ENCODE data around the gene EZR. TPM values are rescaled to one million over a fixed set of nuclear protein-coding genes. Genes with fewer than 3 reads are reported as not detected.

Gene EZR
- total RNA-seq, 3 donors from 2014 or later, result 315 to 327 (median 324) TPM

GRCh38 chr6:158816803-158817727 is 2.1 kb downstream of the EZR start:
- H3K27me3 Mint-ChIP-seq (ENCODE audit: low read depth), result no peaks in the 10 kb centered on the region
- no peak for ATAC-seq
- DNase-seq, result no peak
- peak overlapping the region; percentile 95 for H3K4me3 Mint-ChIP-seq
- peaks cover 5% of the 10 kb centered on the region for H3K9me3 Mint-ChIP-seq
- H3K36me3 Mint-ChIP-seq (ENCODE audit: insufficient read depth), result peaks cover 48% of the 10 kb centered on the region
- H3K4me1 Mint-ChIP-seq (ENCODE audit: low read depth), result peaks cover 52% of the 10 kb centered on the region

- Mint-ChIP-seq H3K9me3 (peaks cover 5% of the 10 kb centered on the region), H3K4me3 (peak overlapping the region; percentile 95), H3K4me1 (ENCODE audit: low read depth) (peaks cover 59% of the 10 kb centered on the region), H3K36me3 (ENCODE audit: insufficient read depth) (peaks cover 48% of the 10 kb centered on the region), H3K27me3 (ENCODE audit: low read depth) (no peaks in the 10 kb centered on the region)
- no peak for DNase-seq
- ATAC-seq, result peak in 1 of 2 donors; percentile 8
These were observed 2.8 kb downstream of the EZR start for GRCh38 chr6:158816329-158816728.

- peaks cover 5% of the 10 kb centered on the region for H3K9me3 Mint-ChIP-seq
- ATAC-seq (no peak), DNase-seq (no peak)
- H3K27me3 Mint-ChIP-seq (ENCODE audit: low read depth), result no peaks in the 10 kb centered on the region
- peaks cover 48% of the 10 kb centered on the region for H3K36me3 Mint-ChIP-seq (ENCODE audit: insufficient read depth)
- peaks cover 62% of the 10 kb centered on the region for H3K4me1 Mint-ChIP-seq (ENCODE audit: low read depth)
- peak overlapping the region; percentile 95 for H3K4me3 Mint-ChIP-seq
These were observed 3.3 kb downstream of the EZR start for GRCh38 chr6:158815907-158816306.

GRCh38 chr6:158815379-158815724 is 3.8 kb downstream of the EZR start:
- ATAC-seq (no peak), DNase-seq (no peak)
- H3K9me3 Mint-ChIP-seq, result peaks cover 5% of the 10 kb centered on the region
- H3K4me1 Mint-ChIP-seq (ENCODE audit: low read depth), result peaks cover 68% of the 10 kb centered on the region
- no peaks in the 10 kb centered on the region for H3K27me3 Mint-ChIP-seq (ENCODE audit: low read depth)
- H3K36me3 Mint-ChIP-seq (ENCODE audit: insufficient read depth), result peaks cover 50% of the 10 kb centered on the region
- peak overlapping the region; percentile 95 for H3K4me3 Mint-ChIP-seq

GRCh38 chr6:158813032-158813431 is 6.1 kb downstream of the EZR start:
- DNase-seq, result no peak
- H3K27me3 Mint-ChIP-seq (ENCODE audit: low read depth), result no peaks in the 10 kb centered on the region
- peaks cover 85% of the 10 kb centered on the region for H3K4me1 Mint-ChIP-seq (ENCODE audit: low read depth)
- peaks cover 71% of the 10 kb centered on the region for H3K36me3 Mint-ChIP-seq (ENCODE audit: insufficient read depth)
- H3K4me3 Mint-ChIP-seq, result peak overlapping the region; percentile 95
- no peak for ATAC-seq
- H3K9me3 Mint-ChIP-seq, result no peaks in the 10 kb centered on the region

GRCh38 chr6:158812611-158813010 is 6.6 kb downstream of the EZR start:
- H3K9me3 Mint-ChIP-seq, result no peaks in the 10 kb centered on the region
- peaks cover 74% of the 10 kb centered on the region for H3K36me3 Mint-ChIP-seq (ENCODE audit: insufficient read depth)
- DNase-seq, result no peak
- no peaks in the 10 kb centered on the region for H3K27me3 Mint-ChIP-seq (ENCODE audit: low read depth)
- peaks cover 90% of the 10 kb centered on the region for H3K4me1 Mint-ChIP-seq (ENCODE audit: low read depth)
- ATAC-seq, result no peak
- peak overlapping the region; percentile 95 for H3K4me3 Mint-ChIP-seq

- no peak for ATAC-seq
- Mint-ChIP-seq H3K36me3 (ENCODE audit: insufficient read depth) (peaks cover 77% of the 10 kb centered on the region), H3K27me3 (ENCODE audit: low read depth) (no peaks in the 10 kb centered on the region), H3K4me3 (peak overlapping the region; percentile 42), H3K9me3 (no peaks in the 10 kb centered on the region), H3K4me1 (ENCODE audit: low read depth) (peaks cover 99% of the 10 kb centered on the region)
- no peak for DNase-seq
These were observed 8.7 kb downstream of the EZR start for GRCh38 chr6:158810155-158811095.

- Mint-ChIP-seq H3K27me3 (ENCODE audit: low read depth) (no peaks in the 10 kb centered on the region), H3K4me3 (peak overlapping the region; percentile 68)
- no peak for DNase-seq
These were observed 10.1 kb downstream of the EZR start for GRCh38 chr6:158808941-158809678.

GRCh38 chr6:158808442-158808833 is 10.7 kb downstream of the EZR start:
- H3K27me3 Mint-ChIP-seq (ENCODE audit: low read depth), result no peaks in the 10 kb centered on the region
- H3K36me3 Mint-ChIP-seq (ENCODE audit: insufficient read depth), result peaks cover 63% of the 10 kb centered on the region
- H3K9me3 Mint-ChIP-seq, result no peaks in the 10 kb centered on the region
- DNase-seq (no peak), ATAC-seq (no peak)
- peaks cover 97% of the 10 kb centered on the region for H3K4me1 Mint-ChIP-seq (ENCODE audit: low read depth)
- H3K4me3 Mint-ChIP-seq, result peak overlapping the region; percentile 68

More at GRCh38 chr6:158808941-158809678, 10.1 kb downstream of the EZR start:
- peak; percentile 43 to 70 for ATAC-seq
- Mint-ChIP-seq H3K9me3 (no peaks in the 10 kb centered on the region), H3K36me3 (ENCODE audit: insufficient read depth) (peaks cover 69% of the 10 kb centered on the region), H3K4me1 (ENCODE audit: low read depth) (peaks cover 97% of the 10 kb centered on the region)

- no peaks in the 10 kb centered on the region for H3K27me3 Mint-ChIP-seq (ENCODE audit: low read depth)
- peaks cover 56% of the 10 kb centered on the region for H3K36me3 Mint-ChIP-seq (ENCODE audit: insufficient read depth)
- H3K4me3 Mint-ChIP-seq, result peak overlapping the region; percentile 33
- DNase-seq, result no peak
- no peak for ATAC-seq
- H3K9me3 Mint-ChIP-seq, result no peaks in the 10 kb centered on the region
- H3K4me1 Mint-ChIP-seq (ENCODE audit: low read depth), result peaks cover 93% of the 10 kb centered on the region
These were observed 11.4 kb downstream of the EZR start for GRCh38 chr6:158807515-158808441.

GRCh38 chr6:158805698-158806377 is 13.3 kb downstream of the EZR start:
- no peaks in the 10 kb centered on the region for H3K9me3 Mint-ChIP-seq
- H3K4me3 Mint-ChIP-seq, result peak overlapping the region; percentile 13
- H3K36me3 Mint-ChIP-seq (ENCODE audit: insufficient read depth), result peaks cover 55% of the 10 kb centered on the region
- peaks cover 92% of the 10 kb centered on the region for H3K4me1 Mint-ChIP-seq (ENCODE audit: low read depth)
- DNase-seq, result no peak
- H3K27me3 Mint-ChIP-seq (ENCODE audit: low read depth), result no peaks in the 10 kb centered on the region
- ATAC-seq, result no peak

- Mint-ChIP-seq H3K36me3 (ENCODE audit: insufficient read depth) (peaks cover 47% of the 10 kb centered on the region), H3K4me1 (ENCODE audit: low read depth) (peaks cover 91% of the 10 kb centered on the region)
- ATAC-seq, result no peak
These were observed 15.0 kb downstream of the EZR start for GRCh38 chr6:158804207-158804606.

More at GRCh38 chr6:158804207-158804606, 15.0 kb downstream of the EZR start:
- no peak for DNase-seq
- Mint-ChIP-seq H3K4me3 (peak overlapping the region; percentile 59), H3K9me3 (no peaks in the 10 kb centered on the region), H3K27me3 (ENCODE audit: low read depth) (no peaks in the 10 kb centered on the region)

Data from activated T-cell treated with anti-CD3 and anti-CD28 coated beads, Interleukin-2, amount 50 U/mL, for 4 hours (primary cell).